Spleen (tissue), 7 donors: ENCODE data around the gene SH3BP1.

Source experiments
- POLR2AphosphoS5 ChIP-seq, 3 donors: sonication (generic); formaldehyde crosslinking; IDR thresholded peaks; one replicate each; pipeline ENCODE4 v1.5.1; 2017; ENCODE audit warnings: antibody characterized with exemption in 3 of 3
- TF ChIP-seq, protein P1 (sequence below), 11 experiments: fragments of 200-600 bp in 7 of 11; fragments of 450-650 bp in 4 of 11; sonication (generic) in 4 of 11; IDR thresholded peaks in 8 of 11; conservative IDR thresholded peaks in 3 of 11; 1 replicate in 7 of 11; 2 replicates in 4 of 11; pipeline versions ENCODE4 v1.4.0 to v1.8.0; 2016 to 2021; ENCODE audit warnings: antibody characterized with exemption in 11 of 11, inconsistent platforms in 4 of 11, mild to moderate bottlenecking in 1 of 11
- donor health status: DM: no; HTN: no; CAD: no; lungs with moderate emphysema.
- donor health status: DM: no; HTN: no; CAD: no.
- donor health status: DM: no; HTN: no; CAD: no.

DNA sequence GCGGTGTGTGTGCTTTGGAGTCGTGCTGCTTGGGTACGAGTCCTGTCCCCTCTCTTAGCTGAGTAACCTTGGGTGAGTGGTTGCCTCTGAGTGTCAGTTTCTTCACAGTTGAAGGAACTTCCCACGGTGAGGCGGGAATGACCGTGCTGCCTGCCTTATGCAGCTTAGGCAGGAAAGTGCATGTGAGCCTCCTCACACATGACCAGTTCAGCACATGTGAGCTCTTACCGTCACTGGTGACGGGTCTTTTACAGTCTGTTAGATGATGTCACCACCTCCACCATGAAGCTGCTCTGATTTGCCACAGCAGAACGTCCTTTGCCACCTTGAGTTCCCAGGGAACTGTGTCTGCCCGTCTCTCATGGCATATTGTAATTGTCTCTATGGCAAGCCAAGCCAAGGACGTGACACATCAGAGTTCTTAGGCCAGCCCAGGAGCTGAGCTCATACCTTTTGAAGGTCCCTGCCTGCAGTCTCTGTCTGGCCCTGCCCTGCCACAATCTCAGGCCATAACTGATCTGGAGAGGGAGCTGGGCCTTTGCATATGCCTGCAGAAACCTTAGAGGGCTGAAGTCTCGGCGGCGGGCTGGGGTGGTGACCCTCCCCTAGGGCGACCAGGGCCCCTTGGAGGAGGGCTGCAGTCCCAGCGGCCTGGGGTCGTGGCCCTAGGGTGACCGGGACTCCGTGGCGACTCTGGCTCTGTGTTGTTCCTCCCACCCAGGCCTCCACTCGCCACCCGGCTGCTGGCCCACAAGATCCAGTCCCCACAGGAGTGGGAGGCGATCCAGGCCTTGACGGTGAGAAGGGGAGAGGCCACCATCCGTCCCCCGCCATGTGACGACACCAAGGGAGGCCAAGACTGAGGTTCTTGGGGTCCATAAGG is 23.0 kb upstream of the SH3BP1 start:
- peak in 2 of 3 donors; percentile 19 to 48 for TF ChIP-seq POLR2AphosphoS5 (IDR thresholded peaks at IDR 0.05)
- TF ChIP-seq, protein P1, sequence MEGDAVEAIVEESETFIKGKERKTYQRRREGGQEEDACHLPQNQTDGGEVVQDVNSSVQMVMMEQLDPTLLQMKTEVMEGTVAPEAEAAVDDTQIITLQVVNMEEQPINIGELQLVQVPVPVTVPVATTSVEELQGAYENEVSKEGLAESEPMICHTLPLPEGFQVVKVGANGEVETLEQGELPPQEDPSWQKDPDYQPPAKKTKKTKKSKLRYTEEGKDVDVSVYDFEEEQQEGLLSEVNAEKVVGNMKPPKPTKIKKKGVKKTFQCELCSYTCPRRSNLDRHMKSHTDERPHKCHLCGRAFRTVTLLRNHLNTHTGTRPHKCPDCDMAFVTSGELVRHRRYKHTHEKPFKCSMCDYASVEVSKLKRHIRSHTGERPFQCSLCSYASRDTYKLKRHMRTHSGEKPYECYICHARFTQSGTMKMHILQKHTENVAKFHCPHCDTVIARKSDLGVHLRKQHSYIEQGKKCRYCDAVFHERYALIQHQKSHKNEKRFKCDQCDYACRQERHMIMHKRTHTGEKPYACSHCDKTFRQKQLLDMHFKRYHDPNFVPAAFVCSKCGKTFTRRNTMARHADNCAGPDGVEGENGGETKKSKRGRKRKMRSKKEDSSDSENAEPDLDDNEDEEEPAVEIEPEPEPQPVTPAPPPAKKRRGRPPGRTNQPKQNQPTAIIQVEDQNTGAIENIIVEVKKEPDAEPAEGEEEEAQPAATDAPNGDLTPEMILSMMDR (IDR thresholded peaks at IDR 0.05 in 8 of 11, conservative IDR thresholded peaks at IDR 0.05 in 3 of 11) = no peak
